ENCODE data around the gene KCNK16. TPM values are rescaled to one million over a fixed set of nuclear protein-coding genes. Genes with fewer than 3 reads are reported as not detected.

Gene KCNK16
- polyA plus RNA-seq, 1 donor, result not detected

DNA sequence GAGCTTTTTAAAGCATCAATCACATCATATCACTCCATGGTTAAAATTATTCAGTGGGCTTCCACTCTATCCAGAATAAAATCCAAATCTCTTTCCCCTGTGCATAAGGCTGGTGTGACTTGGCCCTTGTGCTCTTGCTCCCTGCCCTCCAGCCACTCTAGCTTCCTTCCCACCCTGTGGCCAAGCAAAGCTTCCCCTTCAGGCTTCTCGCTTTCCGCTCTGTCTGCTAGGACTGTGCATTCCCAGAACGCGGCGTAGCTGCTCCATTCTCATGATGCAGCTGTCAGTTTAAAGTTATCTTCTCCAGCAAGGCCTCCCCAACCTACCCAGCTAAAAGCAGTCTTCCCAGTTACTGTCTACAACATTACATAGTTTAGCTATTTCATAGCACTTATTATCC, 19.4 kb upstream of the KCNK16 start:
- DNase-seq, result no peak

DNA sequence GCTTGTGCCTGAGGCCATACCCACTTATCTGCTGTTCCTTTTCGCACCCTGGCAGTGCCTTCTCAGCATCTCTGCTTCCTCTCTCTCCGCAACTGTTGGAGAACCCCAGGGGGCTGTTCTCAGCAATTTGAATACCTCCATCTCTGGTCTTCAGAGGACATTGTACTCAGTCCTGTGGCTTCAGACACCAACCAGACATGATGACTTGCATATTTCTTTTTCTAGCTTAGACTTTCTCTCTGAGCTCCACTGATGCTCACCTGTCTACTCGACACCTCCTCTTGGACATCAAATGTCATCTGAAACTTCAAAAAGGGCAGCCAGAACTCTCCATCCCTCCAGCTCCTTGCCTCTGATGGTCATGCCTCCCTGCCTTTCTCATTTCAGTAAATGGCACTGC, 18.9 kb upstream of the KCNK16 start:
- DNase-seq, result no peak

DNA sequence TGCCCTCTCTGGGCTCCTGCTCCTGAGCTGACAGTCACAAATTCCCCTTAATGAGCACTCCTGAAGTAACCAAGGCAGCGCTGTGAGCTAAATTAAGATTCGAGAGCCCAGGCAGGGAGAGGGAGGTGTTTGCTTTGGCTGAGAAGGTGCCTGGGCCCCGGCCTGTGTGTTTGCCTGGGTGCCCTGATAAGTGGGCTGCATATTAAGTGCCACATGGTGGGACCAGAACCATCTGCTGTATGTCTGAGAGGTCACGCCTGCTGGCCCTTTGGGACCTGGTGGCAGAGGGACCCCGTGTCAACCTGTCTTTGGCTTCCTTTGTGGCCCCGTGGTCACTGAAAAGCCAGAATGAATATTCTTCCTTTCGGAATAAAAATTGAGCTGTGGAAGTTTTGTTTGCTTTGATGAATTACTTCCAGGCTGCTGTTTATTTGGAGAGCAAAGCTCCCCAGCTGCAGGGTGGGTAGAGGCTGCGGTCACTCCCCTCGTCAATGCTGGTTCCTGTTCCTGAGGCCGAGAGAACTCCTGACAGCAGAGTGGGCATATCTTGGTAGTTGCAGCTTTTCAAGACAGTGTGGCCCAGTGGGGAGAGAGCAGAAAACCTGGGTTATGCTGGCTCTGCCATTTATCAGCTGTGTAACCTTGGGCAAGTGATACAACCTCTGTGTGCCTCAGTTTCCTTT, 17.5 kb upstream of the KCNK16 start:
- DNase-seq, result no peak

DNA sequence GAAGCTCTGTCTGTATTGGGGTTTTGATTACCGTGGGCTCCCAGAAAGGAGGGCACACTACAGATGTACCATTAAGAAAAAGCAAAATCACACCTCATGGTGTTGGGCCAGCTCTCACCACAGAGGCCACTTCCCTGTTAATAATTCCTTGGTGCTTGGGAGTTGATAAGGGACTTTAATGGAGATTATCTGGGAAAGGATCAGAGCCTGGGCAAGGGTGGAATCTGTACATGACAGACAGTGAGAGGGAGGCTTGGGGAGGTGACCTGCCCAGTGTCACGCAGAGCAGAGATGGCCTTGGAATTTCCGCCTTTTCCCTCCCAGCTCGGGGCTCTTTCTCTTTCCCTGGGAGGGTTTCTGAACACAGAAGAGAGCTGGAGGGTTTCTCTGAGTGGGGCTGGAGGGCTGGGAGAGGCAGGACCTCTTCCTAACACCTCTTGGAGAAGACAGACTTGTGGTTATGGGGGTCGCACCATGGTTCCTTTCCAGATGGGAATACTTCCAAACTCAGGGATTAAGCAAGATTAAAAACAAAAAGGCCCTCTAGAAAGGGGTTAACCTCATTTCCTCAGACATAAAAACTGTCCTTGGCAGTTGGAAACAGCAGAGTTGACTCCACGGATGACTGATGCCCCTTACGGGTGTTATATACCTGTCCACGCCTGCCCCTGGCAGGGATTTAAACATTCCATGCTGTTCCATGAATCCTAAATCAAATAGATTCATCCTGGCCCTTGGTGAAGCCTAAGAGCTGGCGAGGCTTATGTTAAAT, 16.8 kb upstream of the KCNK16 start:
- DNase-seq, result no peak

DNA sequence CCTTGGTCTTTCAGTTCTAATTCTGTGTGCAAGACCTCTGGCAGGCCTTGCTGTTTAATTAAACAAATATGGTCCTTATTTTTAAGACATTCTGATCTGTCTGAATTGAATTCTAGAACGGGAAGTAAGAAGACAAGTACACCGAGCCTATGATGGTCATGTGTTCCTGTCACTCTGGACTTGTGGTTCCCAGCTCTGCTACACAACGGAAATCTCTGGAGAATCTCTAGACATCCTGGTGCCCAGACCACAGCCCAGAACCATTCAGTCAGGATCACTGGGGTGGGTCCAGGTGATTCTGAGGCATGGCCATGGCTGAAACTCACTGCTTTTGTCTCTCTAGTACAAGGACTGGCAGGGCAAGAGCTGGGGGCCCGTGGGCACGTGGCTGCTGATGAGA, 15.9 kb upstream of the KCNK16 start:
- no peak for DNase-seq

DNA sequence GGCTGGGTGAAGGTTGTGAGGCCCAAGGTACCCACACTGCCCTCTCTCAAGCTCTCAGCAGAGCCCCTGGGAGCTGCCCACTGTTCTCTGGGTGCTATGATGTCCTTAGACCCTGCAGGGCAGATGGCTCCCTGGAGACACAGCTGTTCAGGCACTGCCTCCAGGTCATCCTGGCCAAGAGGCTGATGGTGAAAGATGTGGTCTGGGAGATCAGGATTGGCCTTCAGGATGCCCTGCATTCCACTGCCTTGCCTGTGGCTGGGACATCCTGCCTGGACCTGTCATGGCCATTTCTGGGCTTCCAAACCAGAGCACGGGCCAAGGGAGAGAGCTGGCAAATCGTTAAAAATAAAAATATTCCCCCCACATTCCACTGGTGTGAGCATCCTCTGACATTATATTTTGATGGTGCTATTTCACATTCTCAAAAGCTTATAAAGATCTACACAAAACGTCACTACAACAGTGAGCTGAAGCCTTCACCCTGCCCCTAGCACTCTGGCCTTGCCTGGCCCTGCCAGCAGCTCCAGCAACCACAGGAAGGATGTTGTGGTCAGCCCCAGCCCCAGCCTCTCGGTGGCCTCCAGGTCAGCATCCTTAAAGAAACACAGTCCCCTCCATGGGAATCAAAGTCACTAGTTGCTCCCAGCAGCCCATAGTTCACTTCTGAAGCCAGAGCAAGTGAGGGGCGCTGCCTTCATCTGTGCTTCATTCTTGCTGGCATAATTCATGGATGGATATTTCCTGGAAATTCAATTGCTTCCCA, 13.5 kb upstream of the KCNK16 start:
- no peak for DNase-seq

DNA sequence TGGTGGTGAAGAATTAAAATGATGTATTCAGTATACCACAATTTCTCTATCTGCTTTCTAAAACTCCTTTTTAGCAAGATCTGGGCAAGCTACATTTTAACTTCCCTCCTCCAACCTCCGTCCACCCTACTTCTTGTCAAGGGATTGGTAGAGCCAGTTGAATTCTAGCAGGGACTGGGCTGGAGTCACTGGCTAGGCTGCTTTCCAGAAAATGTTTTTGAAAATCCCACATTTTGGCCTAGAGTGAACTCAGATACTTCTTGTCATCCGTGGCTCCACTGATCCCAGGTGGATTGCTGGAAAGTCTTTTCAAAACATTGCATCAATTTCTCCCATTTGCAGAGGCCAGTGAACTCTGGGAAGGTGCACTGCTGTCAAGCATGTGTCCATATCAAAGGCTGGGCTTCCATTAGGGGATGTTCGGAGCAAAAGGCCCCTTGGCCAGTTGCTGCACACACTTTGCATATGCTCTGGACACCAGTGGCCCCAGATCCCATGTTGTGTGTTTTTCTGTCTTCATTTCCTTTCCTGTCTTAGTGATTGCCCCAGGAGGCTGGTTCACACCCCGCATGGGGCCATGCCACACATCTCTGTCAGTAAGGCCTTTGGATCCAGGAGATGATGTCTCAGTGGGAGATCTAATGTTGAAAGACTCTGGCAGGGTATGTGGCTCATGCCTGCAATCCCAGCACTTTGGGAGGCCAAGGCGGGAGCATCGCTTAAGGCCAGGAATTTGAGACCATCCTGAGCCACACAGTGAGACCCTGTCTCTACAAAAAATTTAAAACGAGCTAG, 11.3 kb upstream of the KCNK16 start:
- DNase-seq, result no peak

DNA sequence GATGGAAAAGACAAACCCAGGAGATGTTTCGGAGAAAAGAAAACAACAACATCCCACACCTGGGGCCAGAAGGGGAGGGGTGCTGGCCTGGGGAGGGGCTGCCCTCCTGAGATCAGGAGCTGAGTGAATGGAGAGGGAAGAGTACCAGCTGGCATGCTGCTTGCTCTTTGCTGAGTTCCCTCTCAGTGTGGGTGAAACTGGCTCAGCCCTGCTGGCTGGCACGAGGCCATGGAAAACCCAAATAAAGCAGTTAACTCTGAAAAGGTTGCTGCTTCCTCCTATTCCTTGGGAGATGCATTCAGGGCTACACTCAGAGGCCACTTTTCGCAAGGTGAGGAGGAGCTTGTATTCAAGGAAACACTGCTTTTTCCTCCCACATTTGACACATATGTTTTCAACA, 8.0 kb upstream of the KCNK16 start:
- no peak for DNase-seq

DNA sequence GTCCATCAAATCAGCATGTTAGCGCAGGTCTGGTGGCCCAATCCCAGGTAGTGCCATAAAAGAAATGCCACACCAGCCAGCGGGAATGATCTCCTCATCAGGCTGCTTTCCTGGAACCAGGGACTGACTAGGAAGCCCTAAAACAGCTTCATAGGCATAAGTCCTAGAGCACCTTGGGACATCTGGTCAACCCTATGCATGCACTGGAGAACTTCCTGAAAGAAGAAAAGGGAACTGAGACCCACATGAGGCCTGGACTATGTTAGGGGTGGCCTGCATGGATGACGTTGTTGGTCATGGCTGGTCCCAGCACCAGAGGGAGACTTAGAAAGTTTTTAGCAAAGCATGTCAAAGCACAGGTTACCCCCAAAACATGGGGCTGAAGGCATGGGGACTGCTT, 7.6 kb upstream of the KCNK16 start:
- DNase-seq, result no peak

DNA sequence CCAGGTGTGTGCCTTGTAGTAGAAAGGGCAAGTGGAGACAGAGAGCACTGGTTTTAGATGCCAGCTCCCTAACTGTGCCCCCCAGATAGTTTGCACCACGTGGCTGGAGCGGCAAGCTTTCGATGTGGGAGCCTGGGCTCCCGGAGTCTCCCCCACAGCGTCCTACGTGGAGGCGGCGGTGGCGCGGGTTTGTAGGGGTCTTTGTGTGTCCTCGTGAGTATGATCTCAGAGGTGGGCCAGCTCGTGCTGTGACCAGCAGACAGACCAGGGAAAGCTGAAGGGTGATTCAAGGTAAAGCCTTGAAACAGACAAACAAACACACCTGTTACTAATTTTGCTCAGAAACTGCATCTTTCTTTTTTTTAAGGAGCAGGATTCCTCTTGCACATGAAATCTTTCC, 5.6 kb upstream of the KCNK16 start:
- DNase-seq, result no peak

DNA sequence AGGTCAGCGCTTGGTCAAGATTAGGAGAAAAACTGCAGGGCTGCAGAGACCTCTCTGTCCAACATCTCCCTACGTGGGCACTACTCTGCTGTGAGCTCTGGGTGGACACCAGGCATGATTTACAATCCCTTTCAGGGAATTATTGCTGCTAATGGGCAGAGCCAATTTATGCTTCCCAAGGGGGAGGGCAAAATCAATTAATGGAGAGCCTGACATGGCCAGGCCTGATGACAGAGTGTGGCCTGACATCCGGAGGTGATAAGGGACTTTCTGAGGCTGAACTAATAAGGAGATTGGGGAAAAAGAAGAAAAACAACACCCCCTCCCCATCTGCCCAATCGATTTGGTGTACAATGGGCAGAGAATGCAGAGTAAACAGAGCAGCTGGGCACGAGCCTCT, 5.0 kb upstream of the KCNK16 start:
- DNase-seq, result no peak

DNA sequence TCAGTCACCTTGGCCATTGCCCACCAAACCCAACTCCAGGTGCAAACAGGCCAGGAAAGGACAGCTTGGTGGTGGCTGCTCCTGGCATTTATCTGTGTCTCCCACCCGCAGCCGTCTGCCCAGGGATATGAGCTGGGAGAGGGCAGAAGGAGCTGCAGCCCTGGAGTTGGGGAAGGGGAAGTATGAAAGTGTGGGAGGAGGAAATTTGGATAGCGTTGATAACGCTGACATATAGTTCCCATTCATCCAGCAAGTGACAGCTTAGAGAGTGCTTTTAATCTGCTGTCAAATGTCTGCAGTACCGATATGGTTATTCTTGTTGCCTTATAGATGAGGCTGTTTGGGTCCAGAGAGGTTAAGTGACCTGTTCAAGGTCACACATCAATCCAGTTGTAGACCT, 741 bp downstream of the KCNK16 start:
- DNase-seq, result no peak

DNA sequence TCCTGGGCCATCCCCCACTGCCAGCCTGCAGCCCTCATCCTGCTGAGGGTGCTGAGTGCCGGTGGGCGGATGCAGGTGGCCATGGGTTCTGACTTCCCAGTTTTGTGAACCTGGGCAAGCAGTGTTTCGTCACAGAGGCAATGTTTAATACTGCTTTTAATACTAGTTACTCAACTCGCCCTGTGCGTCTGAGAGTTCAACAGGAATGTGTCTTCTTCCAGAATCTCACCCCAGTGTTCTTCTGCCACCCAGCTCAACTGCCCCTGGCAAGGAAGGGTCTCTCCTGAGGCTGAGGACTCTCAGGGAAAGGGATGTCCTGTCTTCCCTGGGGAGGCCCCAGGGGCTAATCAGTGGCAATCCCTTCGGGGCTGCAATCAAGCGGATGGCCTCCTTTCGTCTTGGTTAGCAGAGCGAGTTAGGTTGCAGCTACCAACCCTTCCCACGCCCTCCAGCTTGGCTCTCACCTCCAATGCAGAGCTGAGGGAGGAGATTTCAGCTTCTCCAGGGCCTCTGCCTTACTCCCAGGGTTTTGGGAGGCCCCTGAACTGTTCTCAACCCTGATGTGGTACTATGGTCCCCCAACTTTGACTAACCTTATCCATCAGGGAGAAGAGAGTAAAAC, 2.0 kb downstream of the KCNK16 start:
- DNase-seq, result no peak

DNA sequence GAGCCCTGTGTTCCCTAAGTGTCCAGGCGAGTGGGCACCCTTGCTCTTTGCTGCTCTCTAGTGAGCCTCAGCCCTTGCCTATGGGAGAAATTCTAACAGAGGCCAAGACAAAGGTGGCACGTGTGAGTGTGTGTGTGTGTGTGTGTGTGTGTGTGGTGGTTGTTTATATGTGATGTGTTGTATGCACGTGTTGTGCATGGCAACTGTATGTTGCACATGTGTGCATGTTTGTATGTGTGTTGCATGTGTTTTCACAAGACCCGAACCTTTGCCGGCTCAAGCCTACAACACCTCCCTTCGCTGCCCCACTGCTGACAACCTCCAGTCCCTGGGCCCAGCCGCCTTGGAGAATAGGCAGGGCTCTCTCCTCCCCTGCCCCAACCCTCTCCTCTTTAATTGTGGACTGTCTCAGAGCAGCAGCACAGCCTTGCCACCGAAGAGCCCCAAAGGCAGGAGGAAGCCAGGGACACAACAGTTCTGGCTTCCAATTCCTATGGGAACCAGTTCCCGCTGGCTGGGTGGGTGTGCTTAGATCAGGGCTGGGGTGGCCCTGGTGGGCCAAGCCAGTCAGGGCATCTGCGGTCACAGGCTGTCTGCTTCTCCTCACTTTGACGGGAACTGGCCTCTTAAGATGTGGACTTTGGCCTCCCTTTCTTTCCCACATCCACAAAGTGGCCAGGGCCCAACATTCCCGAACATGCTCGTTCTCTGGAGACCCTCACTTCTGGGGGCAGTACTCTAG, 2.7 kb downstream of the KCNK16 start:
- no peak for DNase-seq

DNA sequence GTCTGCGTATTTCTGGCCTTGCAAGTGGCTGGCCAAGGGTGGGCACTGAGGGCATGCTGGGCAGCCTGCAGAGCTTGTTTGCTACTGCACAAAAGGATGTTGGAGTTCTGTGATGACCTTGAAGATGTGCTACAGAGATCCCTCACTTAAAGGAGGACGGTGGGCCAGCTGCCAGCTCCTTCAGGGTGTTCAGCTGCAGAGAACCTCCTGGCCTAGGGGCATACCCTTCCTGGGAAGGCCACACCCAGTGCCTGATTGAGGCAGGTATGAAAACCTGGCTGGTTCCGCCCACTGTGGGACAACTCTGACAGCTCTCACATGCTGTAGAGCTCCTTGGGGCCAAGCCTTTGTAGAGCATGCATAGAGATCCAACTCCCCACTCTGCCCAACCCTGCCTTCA, 5.2 kb downstream of the KCNK16 start:
- no peak for DNase-seq

DNA sequence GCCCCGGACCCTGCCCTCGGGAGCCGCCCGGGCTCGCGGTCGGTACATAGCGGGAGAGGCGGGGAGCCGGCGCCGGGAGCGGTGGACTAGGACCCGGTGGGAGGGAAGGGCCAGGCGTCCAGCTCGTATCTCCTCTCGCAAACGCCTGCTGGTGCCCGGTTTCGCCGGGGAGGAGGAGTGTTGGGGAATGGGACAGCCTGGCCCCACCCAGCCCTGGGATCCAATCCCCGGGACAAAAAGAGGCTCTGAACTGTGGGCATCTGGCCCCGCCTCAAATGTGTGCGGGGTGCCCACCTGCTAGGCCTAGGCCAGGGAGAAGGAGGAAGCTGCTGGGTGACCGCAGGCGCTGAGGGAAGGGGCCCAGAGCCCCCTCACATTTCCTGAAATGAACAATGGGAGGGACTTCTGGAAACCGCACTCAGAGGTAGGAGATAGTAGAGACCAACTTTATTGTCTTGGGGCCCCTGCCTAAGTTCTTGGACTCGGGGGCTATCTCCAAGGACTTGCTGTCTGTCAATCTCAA, 8.2 kb downstream of the KCNK16 start, which contains the start of gene KCNK17:
Gene KCNK17, minus strand, starts transcription at position 147 of the 523 bp plus-strand sequence. Its CDS starts 99 bp downstream, at position 48.
- DNase-seq, result no peak

DNA sequence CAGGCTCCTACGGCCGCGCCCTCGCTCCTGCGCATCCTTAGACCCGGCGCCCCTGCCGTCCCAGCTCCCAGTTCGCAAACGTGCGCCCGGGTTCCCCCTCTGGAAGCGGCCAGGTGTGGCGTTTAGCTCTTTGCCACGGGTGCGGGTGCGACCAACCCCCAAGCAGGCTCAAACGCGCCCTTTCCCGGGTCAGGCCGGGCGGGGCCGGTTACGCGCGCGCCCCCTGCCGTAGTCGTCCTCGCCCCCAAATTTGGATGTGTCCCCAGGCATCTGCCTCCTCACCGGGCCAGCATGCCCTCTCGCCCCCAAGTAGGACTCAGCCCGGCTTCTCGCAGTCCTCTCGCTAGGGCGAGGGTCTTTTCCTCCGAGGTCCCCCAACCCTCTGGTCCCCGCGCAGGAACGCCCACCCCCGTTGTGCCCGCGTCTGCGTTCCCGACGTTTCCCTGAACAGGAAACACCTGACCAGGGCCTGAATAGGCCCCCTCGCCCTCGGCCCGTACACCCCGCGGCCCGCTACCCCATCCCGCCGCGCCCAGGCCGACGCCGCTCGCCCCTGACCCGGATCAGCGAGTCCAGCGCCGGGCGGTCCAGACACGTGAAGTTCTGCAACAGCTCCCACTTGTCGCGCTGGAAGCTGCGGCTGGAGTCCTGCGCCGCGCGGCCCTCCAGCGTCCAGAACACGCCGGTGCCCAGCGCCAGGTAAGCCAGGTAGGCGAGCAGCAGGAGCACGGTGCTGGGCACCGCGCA, 8.8 kb downstream of the KCNK16 start:
- DNase-seq, result no peak

DNA sequence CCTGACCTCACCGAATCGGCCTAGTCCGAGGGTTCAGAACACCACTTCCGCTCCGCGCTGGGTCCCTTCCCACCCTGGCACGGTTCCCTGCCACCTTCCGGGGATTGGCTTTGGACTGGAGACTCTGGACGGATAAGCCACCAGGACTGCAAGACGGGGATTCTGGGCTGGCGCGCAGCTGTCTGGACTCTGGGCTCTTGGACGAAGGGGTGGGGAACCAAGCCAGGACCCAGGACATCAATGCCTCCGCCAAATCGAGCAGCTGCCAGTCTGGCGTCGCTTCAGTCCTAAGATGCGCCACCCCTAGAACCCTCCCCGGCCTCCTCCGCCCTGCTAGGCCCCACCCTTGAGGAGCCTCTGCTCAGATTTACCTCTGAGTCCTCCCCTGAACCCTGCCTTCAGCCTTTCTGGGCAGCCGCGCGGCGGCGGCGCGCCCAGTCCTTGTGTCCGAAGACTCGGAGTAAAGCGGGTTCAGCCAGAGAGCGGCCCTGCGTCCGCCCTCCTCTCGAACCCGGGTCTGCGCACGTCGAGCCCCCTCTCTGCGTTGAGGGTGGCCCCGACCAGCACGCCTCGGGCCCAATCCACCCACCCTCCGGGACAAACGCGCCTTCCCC, 9.5 kb downstream of the KCNK16 start:
- no peak for DNase-seq

DNA sequence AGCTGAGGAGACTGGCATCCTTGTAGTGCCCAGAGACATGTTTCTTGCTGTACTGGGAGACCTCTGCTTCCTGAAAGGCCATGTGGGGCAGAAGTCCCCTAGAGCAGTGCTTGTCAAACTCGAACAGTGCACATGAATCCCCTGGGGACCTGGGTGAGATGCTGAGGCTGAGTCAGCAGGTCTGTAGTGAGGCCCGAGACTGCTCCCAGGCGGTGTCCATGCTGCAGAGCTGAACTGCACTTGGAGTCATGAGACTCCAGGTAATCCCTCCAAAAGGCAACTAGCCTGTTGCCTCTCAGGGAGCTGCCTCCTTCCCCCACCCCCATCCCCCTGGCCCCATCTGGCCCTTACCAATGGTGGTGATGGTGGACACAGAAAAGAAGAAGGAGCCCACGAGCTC, 12.0 kb downstream of the KCNK16 start:
- no peak for DNase-seq

DNA sequence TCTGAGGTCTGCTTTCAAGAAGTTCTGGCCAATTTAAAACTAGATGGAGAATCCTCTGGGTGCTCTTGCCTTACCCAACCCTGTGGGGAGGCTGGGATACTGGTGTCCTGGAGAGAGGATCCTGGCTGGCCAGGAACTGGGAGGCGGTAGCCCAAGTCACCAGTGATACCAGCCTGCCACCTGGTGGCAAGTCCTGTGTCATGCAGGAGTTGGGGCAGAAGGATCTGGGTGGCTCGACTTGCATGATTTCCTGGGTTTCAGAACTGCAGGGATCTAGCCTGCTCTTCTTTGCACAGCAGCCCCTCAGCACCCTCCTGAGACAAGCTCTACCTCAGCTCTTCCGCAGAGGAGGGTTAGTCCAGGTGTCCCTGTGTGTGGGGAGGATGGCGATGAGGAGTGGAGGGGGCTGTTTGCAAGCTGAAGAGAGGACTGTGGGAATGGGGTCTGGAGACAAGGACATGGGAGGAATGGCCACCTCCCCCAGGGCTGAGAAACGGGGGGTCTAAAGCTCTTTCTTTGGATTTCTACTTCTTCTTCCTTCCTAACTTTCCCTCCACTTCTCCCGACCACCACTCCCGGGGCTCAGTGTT, 12.5 kb downstream of the KCNK16 start:
- DNase-seq, result peak; percentile 36
